ENCODE data around the gene NMT2.
"Not testable (repeated sequence)": the region's sequence is repeated elsewhere in the genome, so short reads cannot be mapped to it uniquely, and the experiment has no call there.

The NMT2 gene

GRCh38 chr10:15208221-15208620 is 39.7 kb upstream of the NMT2 start:
- TF ChIP-seq CTCF (IDR thresholded peaks at IDR 0.05; ENCODE audit: borderline replicate concordance, insufficient read depth, low read depth, low read length), result no peak
- H3K4me3 ChIP-seq (ENCODE audit: low read depth, low read length), result no peak overlapping the region

GRCh38 chr10:15207410-15207809 is 38.9 kb upstream of the NMT2 start:
- not testable (repeated sequence) for H3K4me3 ChIP-seq (ENCODE audit: low read depth, low read length)

DNA sequence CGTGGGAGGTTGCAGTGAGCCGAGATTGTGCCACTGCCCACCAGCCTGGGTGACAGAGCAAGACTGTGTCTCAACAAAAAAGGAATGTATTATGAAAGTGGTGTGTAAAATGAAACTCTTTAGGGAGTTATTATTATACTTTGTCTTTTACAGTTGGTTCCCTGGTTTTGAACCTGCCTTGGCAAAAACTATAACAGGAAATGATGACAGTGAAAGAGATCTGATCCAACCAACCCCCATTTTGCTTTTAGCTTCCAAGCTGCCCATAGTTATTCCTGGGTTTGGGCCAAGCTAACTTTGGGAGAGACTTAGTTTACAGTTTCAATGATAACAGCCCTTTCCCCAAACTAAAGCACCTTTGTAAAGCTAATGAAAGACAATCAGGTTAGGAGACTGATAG is 34.1 kb upstream of the NMT2 start:
- no peak overlapping the region for H3K4me3 ChIP-seq (ENCODE audit: low read depth, low read length)
- no peak for TF ChIP-seq CTCF (IDR thresholded peaks at IDR 0.05; ENCODE audit: borderline replicate concordance, insufficient read depth, low read depth, low read length)

DNA sequence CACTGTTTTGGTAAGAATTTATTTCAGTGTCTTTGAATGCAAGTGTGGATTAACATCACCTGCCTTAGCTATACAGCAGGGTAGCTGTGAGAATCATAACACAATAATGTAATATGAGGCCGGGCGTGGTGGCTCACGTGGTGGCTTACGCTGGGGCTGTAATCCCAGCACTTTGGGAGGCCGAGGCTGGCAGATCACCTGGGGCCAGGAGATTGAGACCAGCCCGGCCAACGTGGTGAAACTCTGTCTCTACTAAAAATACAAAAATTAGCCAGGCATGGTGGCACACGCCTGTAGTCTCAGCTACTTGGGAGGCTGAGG is 33.8 kb upstream of the NMT2 start:
- H3K4me3 ChIP-seq (ENCODE audit: low read depth, low read length), result not testable (repeated sequence)

DNA sequence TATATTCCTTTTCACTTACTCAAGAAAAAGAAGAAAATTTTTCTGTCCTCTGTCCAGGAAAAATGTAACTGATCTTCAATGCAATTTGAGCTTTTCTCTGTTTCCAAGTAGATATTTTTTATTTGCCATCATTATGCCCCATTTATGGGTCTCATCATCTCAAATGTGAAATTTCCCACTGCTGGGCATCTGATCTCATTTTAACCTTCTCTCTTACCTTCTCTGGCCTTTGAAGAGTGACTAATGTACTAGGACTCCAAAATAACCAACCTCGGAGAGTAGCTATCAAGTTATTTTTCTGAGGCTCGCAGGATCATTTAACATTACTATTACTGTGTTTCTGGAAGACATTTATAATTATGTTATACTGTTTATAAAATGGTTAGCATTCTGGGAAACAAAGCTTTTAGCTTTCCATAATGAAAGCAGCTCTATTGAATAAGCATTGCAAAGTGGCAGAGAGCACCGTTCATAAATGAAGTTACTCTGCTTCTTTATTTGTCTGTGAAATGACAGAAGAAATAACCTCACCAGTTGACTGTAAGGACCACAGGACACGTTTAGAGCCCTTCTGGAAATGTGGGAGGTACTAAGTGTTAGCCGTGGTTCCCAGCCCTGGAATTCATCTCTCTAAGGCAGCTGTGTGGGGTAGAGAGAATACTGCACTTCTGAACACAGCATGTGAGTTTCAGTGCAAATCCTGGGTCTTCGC is 33.3 kb upstream of the NMT2 start:
- H3K4me3 ChIP-seq (ENCODE audit: low read depth, low read length), result no peak overlapping the region
- TF ChIP-seq CTCF (IDR thresholded peaks at IDR 0.05; ENCODE audit: borderline replicate concordance, insufficient read depth, low read depth, low read length), result no peak

- TF ChIP-seq CTCF (IDR thresholded peaks at IDR 0.05; ENCODE audit: borderline replicate concordance, insufficient read depth, low read depth, low read length), result no peak
- no peak overlapping the region for H3K4me3 ChIP-seq (ENCODE audit: low read depth, low read length)
These were observed 32.1 kb upstream of the NMT2 start for GRCh38 chr10:15200626-15201025.

DNA sequence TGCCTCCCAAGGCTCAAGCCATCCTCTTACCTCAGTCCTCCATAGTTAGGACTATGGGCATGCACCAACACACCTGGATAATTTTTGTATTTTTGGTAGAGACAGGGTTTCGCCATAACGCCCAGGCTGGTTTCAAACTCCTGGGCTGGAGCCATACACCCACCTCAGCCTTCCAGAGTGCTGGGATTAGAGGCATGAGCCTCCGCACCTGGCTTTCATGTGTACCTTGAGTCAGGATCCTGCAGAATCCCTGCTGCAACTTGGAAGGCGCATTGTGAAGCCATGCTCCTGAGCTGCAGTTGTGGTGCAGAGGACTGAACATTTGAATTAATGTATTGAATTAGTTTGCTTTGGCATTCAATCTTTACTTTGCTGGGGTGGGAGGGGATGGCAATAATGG is 29.4 kb upstream of the NMT2 start:
- no peak overlapping the region for H3K4me3 ChIP-seq (ENCODE audit: low read depth, low read length)
- no peak for TF ChIP-seq CTCF (IDR thresholded peaks at IDR 0.05; ENCODE audit: borderline replicate concordance, insufficient read depth, low read depth, low read length)

- TF ChIP-seq CTCF (IDR thresholded peaks at IDR 0.05; ENCODE audit: borderline replicate concordance, insufficient read depth, low read depth, low read length), result no peak
- H3K4me3 ChIP-seq (ENCODE audit: low read depth, low read length), result no peak overlapping the region
These were observed 28.8 kb upstream of the NMT2 start for GRCh38 chr10:15197276-15197675.

All from GM12875 (cell line).